Glutamatergic neuron (in vitro differentiated cells): ENCODE data around the gene DCLK1. TPM values are rescaled to one million over a fixed set of nuclear protein-coding genes. Genes with fewer than 3 reads are reported as not detected.

Source experiments
- DNase-seq: peaks from one replicate; pipeline ENCODE4 v3.0.0; 2022
- H3K27ac Mint-ChIP-seq: one replicate; pipeline ENCODE4 v1.8.0; 2020; ENCODE audit warnings: mild to moderate bottlenecking, mixed read lengths, inconsistent platforms; ENCODE audit not compliant: unreplicated experiment
- H3K27me3 Mint-ChIP-seq: one replicate; pipeline ENCODE4 v1.8.0; 2020; ENCODE audit warnings: mild to moderate bottlenecking, moderate library complexity, mixed read lengths, inconsistent platforms; ENCODE audit not compliant: unreplicated experiment
- H3K36me3 Mint-ChIP-seq: one replicate; pipeline ENCODE4 v1.8.0; 2020; ENCODE audit warnings: mild to moderate bottlenecking, mixed read lengths, inconsistent platforms; ENCODE audit not compliant: unreplicated experiment
- H3K4me1 Mint-ChIP-seq: one replicate; pipeline ENCODE4 v1.8.0; 2020; ENCODE audit warnings: mild to moderate bottlenecking, low read depth, mixed read lengths, inconsistent platforms; ENCODE audit not compliant: unreplicated experiment
- H3K4me3 Mint-ChIP-seq: one replicate; pipeline ENCODE4 v1.8.0; 2020; ENCODE audit warnings: mild to moderate bottlenecking, mixed read lengths, inconsistent platforms; ENCODE audit not compliant: unreplicated experiment
- H3K9me3 Mint-ChIP-seq: one replicate; pipeline ENCODE4 v1.8.0; 2020; ENCODE audit warnings: mild to moderate bottlenecking, moderate library complexity, mixed read lengths, inconsistent platforms; ENCODE audit not compliant: unreplicated experiment
- CTCF ChIP-seq: fragments of 200-600 bp; sonication (generic); IDR thresholded peaks from one replicate; pipeline ENCODE4 v1.5.0; 2021; ENCODE audit not compliant: partially characterized antibody, unreplicated experiment
- total RNA-seq: library from RNA; stranded (reverse); fragmentation: NEBNext Ultra II Directional; extraction: Animal tissue kit (Norgen Biotek cat#: 25700); gene quantifications from one replicate; pipeline ENCODE4 v1.2.1, GENCODE V29; 2021; ENCODE audit not compliant: unreplicated experiment

DCLK1 gene
- total RNA-seq, 1 donor from 2014 or later: 63.9 TPM

- peaks cover 2% of the 10 kb centered on the region for H3K27me3 Mint-ChIP-seq
- H3K27ac Mint-ChIP-seq: no peak overlapping the region
- no peaks in the 10 kb centered on the region for H3K36me3 Mint-ChIP-seq
- H3K4me1 Mint-ChIP-seq: peaks cover 20% of the 10 kb centered on the region
- no peaks in the 10 kb centered on the region for H3K9me3 Mint-ChIP-seq
- no peak overlapping the region for H3K4me3 Mint-ChIP-seq
- TF ChIP-seq CTCF: no peak
- DNase-seq: no peak
Observed at GRCh38 chr13:35723053-35723461, 408.1 kb downstream of the DCLK1 start.

GRCh38 chr13:35722458-35723052 lies 408.6 kb downstream of the DCLK1 start:
- TF ChIP-seq CTCF: no peak
- no peak overlapping the region for H3K27ac Mint-ChIP-seq
- H3K36me3 Mint-ChIP-seq: no peaks in the 10 kb centered on the region
- no peaks in the 10 kb centered on the region for H3K9me3 Mint-ChIP-seq
- no peak overlapping the region for H3K4me3 Mint-ChIP-seq
- H3K27me3 Mint-ChIP-seq: no peaks in the 10 kb centered on the region
- no peak for DNase-seq
- peaks cover 15% of the 10 kb centered on the region for H3K4me1 Mint-ChIP-seq

DNA sequence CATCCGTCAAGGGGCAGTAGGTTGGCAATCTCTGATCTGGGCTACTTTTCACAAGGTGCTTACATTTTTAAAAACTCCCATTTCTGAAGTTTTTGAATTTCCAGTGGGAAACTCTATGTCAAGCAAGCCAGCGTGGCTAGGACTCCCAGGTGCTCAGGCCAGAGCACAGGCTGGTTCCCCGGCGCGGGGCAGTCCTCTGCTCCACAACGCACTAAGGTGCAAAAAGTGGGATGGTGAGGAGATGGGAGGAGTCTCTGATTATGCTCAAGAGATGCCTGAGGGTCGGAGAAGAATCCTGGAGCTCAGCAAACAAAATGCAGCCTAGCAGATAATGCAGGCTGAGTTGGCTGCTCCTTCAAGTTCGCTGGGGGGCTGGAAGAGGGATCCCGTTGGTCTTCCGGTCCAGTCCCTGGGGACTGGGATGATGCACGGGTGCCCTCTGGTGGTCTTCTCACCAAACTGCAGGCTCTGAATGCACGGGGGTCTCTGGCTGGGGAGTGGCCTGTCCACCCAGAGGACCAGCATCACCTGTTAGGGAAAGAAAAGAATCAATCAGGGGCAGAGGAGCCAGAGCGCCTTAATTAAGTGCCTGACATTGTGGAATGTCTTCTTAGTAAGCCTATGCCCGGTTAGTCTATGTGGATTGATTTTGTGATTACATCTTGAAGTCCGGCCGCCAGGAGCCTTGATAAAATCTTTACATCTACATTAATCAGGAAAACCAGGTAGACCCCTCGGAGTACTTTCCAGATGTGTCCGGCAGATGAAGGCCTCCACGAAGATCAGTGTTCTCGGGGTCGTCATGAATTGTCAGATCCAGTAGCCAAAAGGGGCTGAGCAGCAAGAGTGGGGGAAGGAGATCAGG lies 410.3 kb downstream of the DCLK1 start:
- H3K9me3 Mint-ChIP-seq: no peaks in the 10 kb centered on the region
- H3K4me3 Mint-ChIP-seq: no peak overlapping the region

DNA sequence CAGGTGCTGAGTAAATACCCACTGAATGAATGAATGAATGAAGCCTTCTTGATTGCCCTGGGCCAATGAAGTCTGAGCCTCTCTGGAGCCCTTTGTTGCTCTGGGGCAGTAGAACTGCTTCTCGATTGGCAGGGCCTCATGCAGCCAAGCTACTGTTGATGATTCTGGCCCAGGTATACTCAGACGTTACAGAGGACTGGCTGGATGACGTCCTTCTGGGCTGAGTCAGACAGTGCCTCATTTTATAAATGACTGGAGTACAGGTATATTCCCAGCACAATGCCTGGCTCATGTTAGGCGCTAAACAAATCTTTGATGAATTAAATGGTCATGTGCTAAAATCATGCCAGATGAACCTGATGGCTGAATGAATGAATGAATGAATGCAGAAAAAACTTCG lies 410.9 kb downstream of the DCLK1 start:
- no peaks in the 10 kb centered on the region for H3K36me3 Mint-ChIP-seq
- no peak for DNase-seq
- no peak overlapping the region for H3K27ac Mint-ChIP-seq
- TF ChIP-seq CTCF: no peak
- H3K4me1 Mint-ChIP-seq: peaks cover 14% of the 10 kb centered on the region
- no peaks in the 10 kb centered on the region for H3K9me3 Mint-ChIP-seq
- no peaks in the 10 kb centered on the region for H3K27me3 Mint-ChIP-seq
- H3K4me3 Mint-ChIP-seq: no peak overlapping the region

More for the DNA sequence above, 410.3 kb downstream of the DCLK1 start:
- Mint-ChIP-seq H3K27ac (no peak overlapping the region), H3K4me1 (peaks cover 14% of the 10 kb centered on the region), H3K36me3 (no peaks in the 10 kb centered on the region), H3K27me3 (no peaks in the 10 kb centered on the region)
- DNase-seq: peak; percentile 71
- peak; percentile 98 for TF ChIP-seq CTCF

Other genes starting within 250 kb of the DCLK1 start
- gene SOHLH2, start 83.2 kb upstream of the DCLK1 start, total RNA-seq: 0.78 TPM
- 7.0 TPM for gene CCDC169, start 166.4 kb upstream of the DCLK1 start, total RNA-seq
- 7.4 TPM for gene SPART, start 215.0 kb upstream of the DCLK1 start, total RNA-seq